Mucosa of gallbladder (tissue), 1 donor: ENCODE measurements around the gene SEMA4G. TPM values are rescaled to one million over a fixed set of nuclear protein-coding genes. Genes with fewer than 3 reads are reported as not detected.

Experiments
- DNase-seq: peaks from one replicate; pipeline ENCODE4 v3.0.0-alpha.2; 2020; ENCODE audit warnings: low spot score
- total RNA-seq: library from RNA; stranded (reverse); gene quantifications from one replicate; pipeline ENCODE4 v1.2.1, GENCODE V29; 2021
- donor health status: DM: no; HTN: no; CAD: no.

The SEMA4G gene
- total RNA-seq, 1 donor from 2014 or later, result 55.1 TPM

DNA sequence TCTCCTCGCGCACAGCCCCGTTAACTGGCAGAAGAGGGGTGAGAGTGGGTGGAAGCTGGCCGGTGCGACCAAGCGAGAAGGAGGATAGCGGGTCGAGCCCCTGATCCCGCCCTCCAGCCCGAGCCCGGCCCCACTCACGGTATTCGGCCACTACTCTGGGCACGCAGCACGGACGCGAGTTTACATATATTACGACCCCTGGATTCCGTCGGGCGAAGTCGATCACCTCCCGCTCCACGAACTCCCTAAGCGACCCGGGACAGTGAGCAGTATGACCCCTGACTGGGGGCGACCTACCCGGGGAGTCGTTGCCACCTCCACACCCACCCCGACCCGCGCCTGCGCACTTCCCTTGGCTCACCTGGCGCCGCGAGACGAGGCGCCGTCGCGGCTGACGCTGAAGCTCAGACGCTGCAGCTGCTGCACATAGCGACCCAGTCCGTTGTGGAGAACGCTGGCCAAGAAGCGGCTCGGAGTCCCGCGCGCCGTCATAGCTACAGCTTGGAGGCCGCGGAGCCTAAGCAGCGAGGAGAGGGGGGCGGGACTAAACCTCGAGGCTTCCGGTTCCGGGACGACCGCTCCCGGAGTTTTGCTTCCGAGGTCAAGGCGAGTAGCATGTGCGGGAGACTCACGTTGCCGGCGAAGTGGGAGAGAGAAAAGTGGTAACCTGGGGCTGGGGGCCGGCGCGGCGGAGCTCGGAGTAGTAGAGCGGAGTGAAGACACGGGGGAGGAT, 17.8 kb downstream of the SEMA4G start, which contains the start of the genes MRPL43 and TWNK:
Gene MRPL43 (minus strand): TSS at position 546 of the 733 bp plus-strand sequence. CDS start 54 bp downstream, at position 492.
Gene TWNK (plus strand): TSS at position 592 of the 733 bp plus-strand sequence. CDS start 668 bp downstream, outside the sequence.
- peak; percentile 82 for DNase-seq

DNA sequence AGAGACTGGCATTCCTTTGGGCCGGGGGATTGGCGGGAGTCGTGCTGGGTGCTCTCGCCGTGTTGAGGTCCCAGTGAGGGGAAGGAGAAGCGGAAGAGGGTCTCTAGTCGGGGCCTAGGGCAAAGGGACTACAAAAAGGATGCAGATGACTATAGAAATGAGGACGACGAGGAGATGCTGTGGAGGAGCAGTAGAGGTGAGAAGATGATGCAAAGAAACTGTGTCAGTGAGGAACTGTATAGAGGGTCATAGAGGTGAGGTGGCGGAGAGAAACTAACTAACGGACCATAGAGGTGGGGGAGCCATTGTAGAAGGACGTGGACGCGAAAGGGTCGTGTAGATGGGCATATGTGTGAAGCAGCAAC, 18.4 kb downstream of the SEMA4G start:
- no peak for DNase-seq

DNA sequence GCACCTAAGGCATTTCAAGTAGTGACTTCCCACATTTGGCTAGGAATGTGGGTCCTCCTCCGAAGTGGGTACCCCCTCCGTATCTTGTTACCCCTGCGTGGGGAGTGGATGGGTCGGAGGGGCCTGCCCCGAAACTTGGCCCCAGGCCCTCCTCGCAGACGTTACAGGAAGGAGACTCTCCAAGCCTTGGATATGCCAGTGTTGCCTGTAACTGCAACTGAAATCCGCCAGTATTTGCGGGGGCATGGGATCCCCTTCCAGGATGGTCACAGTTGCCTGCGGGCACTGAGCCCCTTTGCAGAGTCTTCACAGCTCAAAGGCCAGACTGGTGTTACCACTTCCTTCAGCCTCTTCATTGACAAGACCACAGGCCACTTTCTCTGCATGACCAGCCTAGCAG, 18.9 kb downstream of the SEMA4G start:
- no peak for DNase-seq

DNA sequence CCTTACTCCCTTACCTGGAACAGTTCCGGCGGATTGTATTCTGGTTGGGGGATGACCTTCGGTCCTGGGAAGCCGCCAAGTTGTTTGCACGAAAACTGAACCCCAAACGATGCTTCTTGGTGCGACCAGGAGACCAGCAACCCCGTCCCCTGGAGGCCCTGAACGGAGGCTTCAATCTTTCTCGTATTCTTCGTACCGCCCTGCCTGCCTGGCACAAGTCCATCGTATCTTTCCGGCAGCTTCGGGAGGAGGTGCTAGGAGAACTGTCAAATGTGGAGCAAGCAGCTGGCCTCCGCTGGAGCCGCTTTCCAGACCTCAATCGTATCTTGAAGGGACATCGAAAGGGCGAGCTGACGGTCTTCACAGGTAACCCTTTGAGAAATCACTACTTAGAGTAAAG, 19.8 kb downstream of the SEMA4G start:
- no peak for DNase-seq

DNA sequence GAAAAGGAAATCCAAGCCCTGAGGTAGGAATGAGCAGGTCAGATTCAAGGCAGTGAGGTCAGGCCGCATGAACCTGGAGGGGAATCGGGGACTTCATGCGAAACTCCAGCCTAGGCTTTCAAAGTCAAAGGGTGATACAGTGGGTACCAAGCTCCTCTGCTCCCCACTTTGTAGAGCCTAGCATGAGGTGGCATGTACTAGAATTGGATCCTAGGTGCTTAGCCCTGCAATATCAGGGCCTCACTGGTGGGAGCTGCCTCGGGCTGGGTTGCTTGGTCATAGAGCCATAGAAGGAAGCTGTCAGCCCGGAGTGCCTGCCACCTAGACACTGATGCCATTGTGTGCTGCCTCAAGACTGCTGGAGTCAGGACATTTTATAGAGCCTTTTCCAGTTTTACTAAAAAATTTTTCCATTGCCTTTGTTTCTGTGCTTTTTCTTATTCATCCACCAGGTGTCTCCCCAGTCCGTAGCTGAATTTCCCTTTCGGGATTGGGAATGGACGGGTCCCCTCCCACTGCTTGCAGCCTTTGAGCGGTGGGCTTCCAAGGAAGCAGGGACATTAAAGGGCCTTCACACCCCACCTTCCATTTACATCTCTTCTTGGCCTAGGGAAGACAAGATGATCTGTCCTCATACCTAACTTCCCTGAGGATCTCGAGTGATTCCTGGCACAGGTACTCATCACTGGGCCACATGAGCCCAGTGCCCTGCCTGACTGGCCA, 24.8 kb downstream of the SEMA4G start:
- DNase-seq, result no peak

DNA sequence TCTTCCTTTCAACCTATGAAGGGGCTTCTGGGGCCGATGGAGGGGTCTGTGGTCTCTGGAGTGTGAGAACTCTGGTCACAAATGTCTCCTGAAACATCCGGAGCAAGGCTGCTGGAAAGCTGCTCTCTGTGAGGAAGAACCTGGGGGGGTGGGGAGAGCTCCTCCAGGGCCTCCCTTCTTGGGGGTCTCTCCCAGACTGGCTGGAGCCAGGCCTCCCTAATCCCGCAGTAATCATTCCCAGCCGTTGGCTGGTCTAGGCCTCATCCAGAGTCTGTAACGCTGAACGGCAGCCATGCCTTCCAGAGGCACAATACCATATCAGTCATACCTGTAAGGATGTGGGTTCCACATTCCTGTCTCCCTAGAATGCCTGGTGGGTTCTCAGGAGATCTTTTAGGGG, 25.9 kb downstream of the SEMA4G start:
- no peak for DNase-seq

DNA sequence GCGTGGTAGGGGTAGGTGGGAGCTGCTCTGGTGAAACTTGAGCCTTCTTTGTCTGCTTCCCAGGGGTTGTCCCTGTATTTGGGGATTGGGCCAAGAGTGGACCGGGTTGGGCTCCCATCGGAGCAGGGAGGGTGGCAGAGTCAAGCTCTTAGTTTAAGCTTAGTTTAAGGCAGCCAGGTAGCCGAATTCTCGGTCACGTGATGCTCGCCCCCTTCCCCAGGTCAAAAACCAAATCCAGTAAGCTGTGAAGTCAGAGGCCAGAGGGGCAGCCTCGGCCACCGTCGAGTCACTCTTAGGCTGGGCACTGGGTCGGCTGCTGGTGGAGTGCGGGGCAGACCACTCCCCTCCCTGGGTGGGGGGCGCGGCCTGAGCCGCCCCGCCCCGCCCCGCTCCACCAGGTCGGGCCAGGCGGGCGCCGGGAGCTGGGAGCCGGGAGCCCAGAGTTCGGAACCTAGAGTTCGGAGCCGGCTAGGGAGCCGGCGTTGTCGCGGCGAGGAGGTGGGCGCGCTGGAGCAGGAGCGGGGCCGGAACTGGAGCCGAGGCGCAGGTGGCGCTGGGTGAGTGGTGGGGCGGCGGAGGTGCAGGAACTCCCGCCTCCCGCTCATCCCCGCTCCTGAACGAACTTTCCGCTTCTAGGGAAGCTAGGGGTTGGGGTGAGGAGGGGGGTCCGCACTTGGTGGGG, 27.5 kb downstream of the SEMA4G start:
- no peak for DNase-seq

DNA sequence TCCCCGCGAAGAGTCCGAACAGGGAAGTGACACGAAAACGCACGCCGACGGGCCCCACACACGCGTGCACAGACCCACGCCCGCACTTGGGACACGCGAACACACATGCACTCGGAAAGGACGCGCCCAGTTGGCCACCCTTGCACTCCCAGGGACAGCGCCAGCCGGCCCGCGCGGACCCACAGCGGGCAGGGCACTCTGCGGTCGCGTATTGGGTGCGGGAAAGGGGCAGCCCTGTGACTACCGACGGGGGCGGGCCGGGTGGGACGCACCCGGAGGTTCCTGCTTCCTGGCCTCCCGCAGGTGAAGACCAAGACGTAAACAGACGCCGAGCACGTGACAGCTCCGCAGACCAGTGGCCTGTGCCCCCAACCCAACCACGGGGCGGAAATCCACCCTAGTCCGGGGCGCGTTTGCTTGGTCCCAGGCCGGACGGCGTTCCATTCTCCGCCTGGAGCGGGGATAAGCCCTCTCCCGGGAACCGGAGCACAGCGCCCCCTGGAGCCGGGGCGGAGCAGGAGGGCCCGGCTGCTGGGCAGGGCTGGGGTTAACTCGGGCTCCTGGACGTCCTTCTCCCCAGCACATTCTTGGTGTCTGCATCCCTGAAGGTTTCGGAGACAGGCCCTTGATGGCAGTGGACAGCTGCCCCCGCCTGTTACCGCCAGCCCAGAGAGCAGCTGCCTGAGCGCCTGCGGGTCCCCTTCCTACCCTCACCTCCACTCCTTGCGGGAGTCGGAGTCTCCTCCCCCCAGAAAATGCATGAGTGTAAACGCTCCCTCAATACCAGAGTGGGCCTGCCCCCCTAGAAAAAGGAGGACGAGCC, 28.3 kb downstream of the SEMA4G start:
- peak; percentile 63 for DNase-seq

DNA sequence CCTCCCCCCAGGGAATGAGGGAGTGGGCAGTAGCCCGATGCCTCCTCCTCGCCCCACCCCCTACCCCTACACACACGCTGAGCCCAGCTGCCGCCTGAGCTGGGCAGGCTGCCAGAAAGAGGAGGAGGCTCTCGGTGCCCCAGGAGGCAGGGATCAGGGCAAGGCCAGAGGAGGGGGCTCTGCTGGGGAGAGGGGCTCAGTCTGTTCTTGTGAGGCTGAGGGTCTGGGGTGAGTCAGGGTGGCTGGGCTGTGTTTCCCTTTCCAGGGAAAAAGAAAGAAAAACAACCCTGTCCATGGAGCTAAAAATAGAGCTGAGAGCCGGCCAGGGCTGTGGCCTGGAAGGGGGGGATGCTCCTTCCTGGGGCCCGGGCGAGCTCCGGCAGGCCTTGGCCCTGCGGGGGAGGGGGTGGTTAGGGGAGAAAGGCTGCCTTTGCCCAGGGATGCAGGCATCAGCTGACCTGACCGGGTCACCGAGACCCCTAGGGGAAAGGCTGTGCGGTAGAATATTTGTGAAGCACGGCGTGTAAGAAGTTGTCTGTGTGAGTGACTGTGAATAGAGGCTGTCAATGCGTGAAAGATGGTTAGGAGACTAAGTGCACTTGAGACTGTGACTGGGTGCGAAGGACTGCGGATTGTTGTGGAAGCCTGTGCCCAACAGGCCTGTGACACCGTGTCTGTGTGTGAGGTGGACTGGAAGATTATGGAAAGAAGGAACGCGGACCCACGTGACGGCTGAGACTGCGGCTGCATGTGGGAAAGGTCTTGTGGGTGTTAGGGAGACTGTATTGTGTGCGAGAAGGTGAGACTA, 29.1 kb downstream of the SEMA4G start:
- DNase-seq, result peak; percentile 76

DNA sequence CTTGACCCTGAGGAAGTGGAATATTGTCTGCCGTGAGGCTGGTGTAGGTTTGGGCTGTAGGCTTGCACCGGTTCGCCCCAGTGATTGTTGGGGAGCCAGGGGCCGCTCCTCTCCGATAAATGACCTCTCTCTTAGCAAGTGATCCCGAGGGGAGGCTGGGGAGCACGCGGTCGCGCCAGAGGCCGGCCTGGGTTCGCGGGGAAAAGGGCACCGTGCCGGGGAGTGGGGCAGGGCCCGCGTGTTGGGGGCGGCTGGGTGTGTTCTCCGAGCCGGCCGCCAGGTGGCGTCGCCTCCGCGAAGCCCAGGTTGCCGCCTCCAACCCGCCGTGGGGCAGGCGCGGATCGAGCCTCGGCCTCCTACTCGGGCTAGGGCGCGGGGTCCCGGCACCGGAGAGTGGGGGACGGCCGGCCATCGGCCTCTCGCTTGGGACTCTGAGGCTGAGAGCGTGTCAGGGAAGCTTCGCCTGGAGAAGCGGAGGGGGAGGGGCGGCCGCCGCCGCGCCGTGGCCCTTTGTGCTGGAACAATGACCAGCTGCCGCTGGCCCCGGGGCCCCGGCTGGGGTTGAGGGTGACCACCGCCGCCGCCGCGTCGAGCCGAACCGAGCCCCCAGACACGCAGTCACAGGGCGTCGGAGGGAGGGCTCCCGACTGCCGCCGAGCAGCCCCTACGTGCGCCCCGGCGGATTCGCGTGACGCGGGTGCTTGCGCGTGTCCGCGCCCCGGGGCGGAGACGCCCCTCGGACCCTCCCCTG, 29.9 kb downstream of the SEMA4G start:
- peak; percentile 78 for DNase-seq

DNA sequence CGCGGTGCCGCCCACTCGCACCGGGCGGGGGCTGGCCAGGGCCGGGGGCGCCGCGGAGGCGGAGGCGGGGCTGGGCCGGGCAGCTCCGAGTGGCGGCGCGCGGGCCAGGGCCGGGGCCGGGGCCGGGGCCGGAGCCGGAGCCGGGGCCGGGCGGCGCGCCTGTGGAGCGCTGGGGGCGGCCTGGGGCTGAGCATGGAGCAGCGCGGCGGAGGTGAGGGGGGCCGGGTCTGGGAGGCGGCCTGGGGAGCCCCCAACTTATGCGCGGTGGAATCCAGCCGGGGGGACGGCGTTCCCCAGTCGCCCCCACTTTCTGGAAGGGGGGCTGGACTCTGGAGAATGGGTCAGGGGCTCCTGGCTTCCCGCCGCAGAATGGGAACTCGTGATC, 30.4 kb downstream of the SEMA4G start, which contains the start of gene LZTS2:
Gene LZTS2 (plus strand): TSS at position 67 of the 385 bp plus-strand sequence. CDS start 2,731 bp downstream, outside the sequence.
- no peak for DNase-seq

DNA sequence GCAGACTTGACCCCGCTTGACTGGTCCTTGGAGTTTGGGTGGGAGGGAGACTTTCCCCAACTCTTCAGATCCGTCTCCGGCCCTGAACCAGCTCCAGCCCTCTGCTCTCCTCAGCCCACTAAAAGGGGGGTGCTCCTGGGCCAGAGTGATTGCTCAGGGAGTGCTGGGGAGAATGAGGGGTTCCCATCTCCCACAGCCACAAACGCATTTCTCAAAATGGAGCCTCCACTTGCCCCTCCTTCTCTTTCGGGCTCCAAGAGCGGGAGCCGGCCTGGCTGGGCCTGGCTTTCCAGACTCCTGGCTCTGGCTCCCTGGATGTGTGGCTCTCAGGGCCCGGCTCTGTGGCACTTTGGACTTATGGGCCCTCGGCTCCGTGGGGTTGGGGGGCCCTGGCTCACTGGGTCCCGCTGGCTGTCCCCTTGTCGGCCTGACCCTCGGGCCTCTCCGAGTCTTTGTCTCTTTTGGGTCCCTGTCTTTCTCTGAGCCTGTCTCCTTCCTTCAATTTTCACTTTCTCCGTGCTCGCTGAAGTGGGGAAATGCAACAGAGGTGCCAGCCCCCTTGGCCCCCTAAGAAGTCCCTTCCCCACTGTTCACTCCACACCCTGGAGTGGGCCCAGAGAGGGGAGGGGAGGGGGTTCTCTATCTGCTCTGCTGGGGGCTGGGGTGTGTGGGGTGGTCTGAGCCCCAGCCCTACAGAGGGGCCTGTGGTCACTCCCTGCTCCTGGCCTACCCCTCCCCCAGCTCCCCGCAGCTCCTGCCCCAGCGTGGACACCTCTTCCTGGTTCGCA, 31.0 kb downstream of the SEMA4G start:
- DNase-seq, result no peak

DNA sequence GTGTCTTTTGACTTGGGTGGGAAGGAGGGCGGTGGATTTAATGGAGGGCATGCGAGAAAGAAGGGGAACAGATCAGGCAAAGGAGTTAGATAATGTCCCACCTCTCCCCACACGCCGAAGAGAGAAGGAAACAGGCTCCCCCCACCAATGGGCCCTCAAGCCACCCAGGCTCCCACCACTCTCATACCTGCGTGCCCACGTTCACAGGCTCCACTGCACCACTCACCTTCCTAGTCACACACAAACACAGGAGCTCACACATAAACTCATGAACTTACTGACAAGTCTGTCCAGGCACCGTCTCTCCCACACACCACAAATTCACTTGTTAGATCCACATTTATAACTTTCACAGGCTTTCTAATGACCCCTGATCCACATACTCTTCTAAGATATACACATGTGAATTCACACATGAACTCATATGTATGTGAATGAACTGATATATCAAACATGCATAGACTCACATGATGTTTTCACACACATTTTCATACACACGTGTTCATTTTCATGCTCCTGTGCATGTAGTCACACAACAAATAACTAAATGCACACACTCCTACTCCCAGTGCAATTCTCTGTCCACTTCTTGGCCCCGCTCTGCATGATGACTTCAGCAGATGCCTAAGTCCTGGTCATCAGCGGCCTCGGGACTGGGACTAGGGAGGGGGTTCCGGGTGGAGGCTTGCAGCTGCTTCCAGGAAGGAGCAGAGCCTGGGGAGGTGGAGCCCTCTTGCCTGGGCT, 31.8 kb downstream of the SEMA4G start:
- DNase-seq, result peak; percentile 83

DNA sequence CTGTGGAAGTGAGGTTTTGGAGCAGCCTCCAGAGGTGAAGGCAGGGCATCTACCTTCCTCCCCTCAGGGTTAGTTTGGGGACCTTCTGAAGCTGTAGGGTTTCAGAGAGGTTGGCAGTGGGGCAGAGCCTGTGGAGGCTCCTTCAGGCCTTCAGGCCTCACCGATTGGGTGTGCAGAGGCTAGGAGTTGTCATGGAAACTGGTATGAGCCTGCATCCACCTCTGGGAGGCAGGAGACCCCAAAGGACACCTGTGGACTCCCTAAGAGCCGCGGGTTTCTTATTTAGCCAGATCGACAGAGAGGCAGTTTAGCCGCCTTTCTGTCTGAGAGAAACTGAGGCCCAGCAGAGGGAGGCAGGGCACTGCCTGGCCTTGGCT, 32.3 kb downstream of the SEMA4G start:
- no peak for DNase-seq

DNA sequence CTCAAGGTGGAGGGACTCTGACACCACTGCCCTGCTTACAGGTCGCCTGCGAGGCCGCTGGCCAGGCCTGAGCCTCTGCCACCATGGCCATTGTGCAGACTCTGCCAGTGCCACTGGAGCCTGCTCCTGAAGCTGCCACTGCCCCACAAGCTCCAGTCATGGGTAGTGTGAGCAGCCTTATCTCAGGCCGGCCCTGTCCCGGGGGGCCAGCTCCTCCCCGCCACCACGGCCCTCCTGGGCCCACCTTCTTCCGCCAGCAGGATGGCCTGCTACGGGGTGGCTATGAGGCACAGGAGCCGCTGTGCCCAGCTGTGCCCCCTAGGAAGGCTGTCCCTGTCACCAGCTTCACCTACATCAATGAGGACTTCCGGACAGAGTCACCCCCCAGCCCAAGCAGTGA, 33.2 kb downstream of the SEMA4G start:
- DNase-seq, result no peak

DNA sequence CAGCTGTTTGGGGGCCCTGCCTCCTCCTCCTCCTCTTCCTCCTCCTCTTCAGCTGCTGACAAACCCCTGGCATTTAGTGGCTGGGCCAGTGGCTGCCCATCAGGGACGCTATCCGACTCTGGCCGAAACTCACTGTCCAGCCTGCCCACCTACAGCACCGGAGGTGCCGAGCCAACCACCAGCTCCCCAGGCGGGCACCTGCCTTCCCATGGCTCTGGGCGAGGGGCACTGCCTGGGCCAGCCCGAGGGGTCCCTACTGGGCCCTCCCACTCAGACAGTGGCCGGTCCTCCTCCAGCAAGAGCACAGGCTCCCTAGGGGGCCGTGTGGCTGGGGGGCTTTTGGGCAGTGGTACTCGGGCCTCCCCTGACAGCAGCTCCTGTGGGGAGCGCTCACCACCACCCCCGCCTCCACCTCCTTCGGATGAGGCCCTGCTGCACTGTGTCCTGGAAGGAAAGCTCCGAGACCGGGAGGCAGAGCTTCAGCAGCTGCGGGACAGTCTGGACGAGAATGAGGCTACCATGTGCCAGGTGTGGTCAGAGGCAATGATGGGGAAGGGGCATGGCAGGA, 34.4 kb downstream of the SEMA4G start:
- no peak for DNase-seq

DNA sequence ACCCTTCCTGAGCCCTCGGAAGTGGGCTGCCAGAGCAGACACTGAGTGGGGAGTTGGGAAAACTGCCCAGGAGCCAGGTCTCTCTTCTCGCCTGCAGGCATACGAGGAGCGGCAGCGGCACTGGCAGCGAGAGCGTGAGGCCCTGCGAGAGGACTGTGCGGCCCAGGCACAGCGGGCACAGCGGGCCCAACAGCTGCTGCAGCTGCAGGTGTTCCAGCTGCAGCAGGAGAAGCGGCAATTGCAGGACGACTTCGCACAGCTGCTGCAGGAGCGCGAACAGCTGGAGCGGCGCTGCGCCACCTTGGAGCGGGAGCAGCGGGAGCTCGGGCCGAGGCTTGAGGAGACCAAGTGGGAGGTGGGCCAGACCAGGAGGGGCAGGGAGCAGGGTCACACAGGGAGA, 36.1 kb downstream of the SEMA4G start:
- no peak for DNase-seq
